Tibial artery (tissue), 4 donors: ENCODE results near the gene TMUB1.
A peak's percentile ranks its signal among the peaks of the same experiment; 100 is the strongest.

Experiments
- DNase-seq, 2 donors: peaks; one replicate each; pipeline ENCODE4 v3.0.0-alpha.2; 2019
- H3K27ac ChIP-seq, 2 donors: fragments of 200-600 bp; sonication (generic) in 1 of 2; 1 replicate in 1 of 2; 2 replicates in 1 of 2; pipeline ENCODE4 v1.5.1; 2018 to 2019; ENCODE audit warnings: mild to moderate bottlenecking in 1 of 2
- H3K27me3 ChIP-seq, 2 donors: fragments of 200-600 bp; sonication (generic) in 1 of 2; one replicate each; pipeline versions ENCODE4 v1.5.1 to v1.6.0; 2016 to 2019
- H3K36me3 ChIP-seq, 3 donors: fragments of 200-600 bp; sonication (generic) in 2 of 3; one replicate each; pipeline ENCODE4 v1.5.1; 2016 to 2019; ENCODE audit warnings: mild to moderate bottlenecking in 2 of 3
- H3K4me1 ChIP-seq, 4 donors: fragments of 200-600 bp; sonication (generic) in 2 of 4; 1 replicate in 3 of 4; 2 replicates in 1 of 4; pipeline ENCODE4 v1.5.1; 2016 to 2019
- H3K4me3 ChIP-seq, 2 donors: fragments of 200-600 bp; sonication (generic) in 1 of 2; 1 replicate in 1 of 2; 2 replicates in 1 of 2; pipeline ENCODE4 v1.5.1; 2018 to 2019; ENCODE audit warnings: mild to moderate bottlenecking in 2 of 2
- H3K9me3 ChIP-seq, 3 donors: fragments of 200-600 bp; sonication (generic) in 1 of 3; one replicate each; pipeline ENCODE4 v1.5.1; 2016 to 2019
- CTCF ChIP-seq, 2 experiments: fragments of 200-600 bp in 1 of 2; fragments of 450-650 bp in 1 of 2; IDR thresholded peaks; one replicate each; pipeline ENCODE4 v1.5.1; 2017 to 2019; ENCODE audit warnings: antibody characterized with exemption in 2 of 2, mild to moderate bottlenecking in 1 of 2, moderate library complexity in 1 of 2
- intact Hi-C: fragments of 100-400 bp; cut with DNase I; formaldehyde crosslinking; loops from one replicate; pipeline ENCODE4 v1.15.0; 2023; ENCODE audit warnings: low total_unique reads

The TMUB1 gene

GRCh38 chr7:151083071-151083823 is at the start of gene TMUB1:
Gene TMUB1, minus strand, starts transcription at chr7:151083493. Its CDS starts 930 bp downstream, at chr7:151082563.
- H3K27ac ChIP-seq: peak within 1 kb of the TSS; percentile 98 to 99
- peaks cover 0 to 64% (median 56%) of the 10 kb centered on the region in 4 donors for H3K4me1 ChIP-seq
- DNase-seq: peak; percentile 82 to 91
- no peak for TF ChIP-seq CTCF (IDR thresholded peaks at IDR 0.05)
- no peaks in the 10 kb centered on the region for H3K27me3 ChIP-seq
- no peaks in the 10 kb centered on the region for H3K36me3 ChIP-seq
- peak within 1 kb of the TSS; percentile 89 to 95 for H3K4me3 ChIP-seq
- no peaks in the 10 kb centered on the region for H3K9me3 ChIP-seq
- intact Hi-C loops: no loop called here

- H3K36me3 ChIP-seq: peaks cover 44 to 100% (median 97%) of the 10 kb centered on the region in 3 donors
- no peaks in the 10 kb centered on the region for H3K27me3 ChIP-seq
- no peak overlapping the region for H3K27ac ChIP-seq
- intact Hi-C loops: no loop called here
- DNase-seq: no peak
- no peaks in the 10 kb centered on the region for H3K9me3 ChIP-seq
- TF ChIP-seq CTCF (IDR thresholded peaks at IDR 0.05): no peak
- no peaks in the 10 kb centered on the region for H3K4me1 ChIP-seq
- H3K4me3 ChIP-seq: no peak overlapping the region
Observed at GRCh38 chr7:151132461-151133205, 49.3 kb upstream of the TMUB1 start.

GRCh38 chr7:151131592-151132293 is 48.5 kb upstream of the TMUB1 start:
- Histone ChIP-seq H3K27ac (no peak overlapping the region), H3K27me3 (no peaks in the 10 kb centered on the region), H3K4me3 (no peak overlapping the region), H3K9me3 (no peaks in the 10 kb centered on the region), H3K36me3 (peaks cover 44 to 98% (median 90%) of the 10 kb centered on the region in 3 donors), H3K4me1 (no peaks in the 10 kb centered on the region)
- intact Hi-C loops: no loop called here
- no peak for DNase-seq
- TF ChIP-seq CTCF (IDR thresholded peaks at IDR 0.05): no peak

- DNase-seq: no peak
- H3K4me1 ChIP-seq: peaks cover 0 to 4% (median under 1%) of the 10 kb centered on the region in 4 donors
- no peak overlapping the region for H3K4me3 ChIP-seq
- no peaks in the 10 kb centered on the region for H3K27me3 ChIP-seq
- H3K9me3 ChIP-seq: no peaks in the 10 kb centered on the region
- H3K27ac ChIP-seq: no peak overlapping the region
- peaks cover 41 to 97% (median 84%) of the 10 kb centered on the region in 3 donors for H3K36me3 ChIP-seq
- no peak for TF ChIP-seq CTCF (IDR thresholded peaks at IDR 0.05)
- intact Hi-C loops: no loop called here
Observed at GRCh38 chr7:151131224-151131591, 47.9 kb upstream of the TMUB1 start.

- Histone ChIP-seq H3K27me3 (no peaks in the 10 kb centered on the region), H3K4me3 (no peak overlapping the region), H3K27ac (no peak overlapping the region), H3K36me3 (peaks cover 36 to 92% (median 80%) of the 10 kb centered on the region in 3 donors), H3K4me1 (peaks cover 0 to 9% (median 3%) of the 10 kb centered on the region in 4 donors), H3K9me3 (no peaks in the 10 kb centered on the region)
- intact Hi-C loops: no loop called here
- no peak for TF ChIP-seq CTCF (IDR thresholded peaks at IDR 0.05)
- no peak for DNase-seq
Observed at GRCh38 chr7:151130741-151131157, 47.5 kb upstream of the TMUB1 start.
